HAP-1 (cell line): ENCODE data around the gene ATP23.

Experiments used
- DNase-seq, 2 experiments: peaks; one replicate each; pipeline ENCODE4 v3.0.0-alpha.2; 2016 to 2020; ENCODE audit warnings: low spot score in 2 of 2
- H3K27me3 ChIP-seq: fragments of 250-450 bp; sonication (Bioruptor Pico); 2 replicates; pipeline ENCODE4 v1.5.1; 2020; ENCODE audit warnings: low read depth, mild to moderate bottlenecking, moderate library complexity
- H3K36me3 ChIP-seq: fragments of 250-450 bp; sonication (Bioruptor Pico); replicated peaks from 2 replicates; pipeline ENCODE4 v1.5.1; 2020; ENCODE audit warnings: mild to moderate bottlenecking
- H3K4me1 ChIP-seq: fragments of 250-450 bp; sonication (Bioruptor Pico); 2 replicates; pipeline ENCODE4 v1.5.1; 2020; ENCODE audit warnings: mild to moderate bottlenecking
- H3K4me3 ChIP-seq: fragments of 250-450 bp; sonication (Bioruptor Pico); 2 replicates; pipeline ENCODE4 v1.5.1; 2020; ENCODE audit warnings: mild to moderate bottlenecking, moderate library complexity
- H3K9me3 ChIP-seq: fragments of 250-450 bp; sonication (Bioruptor Pico); 2 replicates; pipeline ENCODE4 v1.5.1; 2020; ENCODE audit warnings: mild to moderate bottlenecking, moderate library complexity
- in situ Hi-C: fragments of 300-500 bp; cut with MboI; formaldehyde crosslinking; loops from 3 replicates; pipeline ENCODE4 v1.14.3; 2020; ENCODE audit warnings: low sequenced_read_pairs, inconsistent platforms, mixed read lengths

ATP23 gene

GRCh38 chr12:57902478-57902969, 38.8 kb upstream of the ATP23 start:
- no peak for DNase-seq
- no peaks in the 10 kb centered on the region for H3K9me3 ChIP-seq
- in situ Hi-C loops: no loop called here
- H3K36me3 ChIP-seq: no peaks in the 10 kb centered on the region
- no peaks in the 10 kb centered on the region for H3K27me3 ChIP-seq
- H3K4me3 ChIP-seq: no peak overlapping the region
- peaks cover 2% of the 10 kb centered on the region; the same call in 1 of the 2 replicates for H3K4me1 ChIP-seq

GRCh38 chr12:57904426-57904825, 36.9 kb upstream of the ATP23 start:
- peaks cover 2% of the 10 kb centered on the region; the same call in 1 of the 2 replicates for H3K4me1 ChIP-seq

GRCh38 chr12:57904848-57905811, 36.2 kb upstream of the ATP23 start:
- H3K4me3 ChIP-seq: no peak overlapping the region
- H3K9me3 ChIP-seq: no peaks in the 10 kb centered on the region
- H3K4me1 ChIP-seq: peaks cover 2% of the 10 kb centered on the region; the same call in 1 of the 2 replicates
- no peaks in the 10 kb centered on the region for H3K36me3 ChIP-seq
- DNase-seq: peak; percentile 86 to 90
- no peaks in the 10 kb centered on the region for H3K27me3 ChIP-seq
- in situ Hi-C loops: loop anchor here (5.0 kb wide), 1 partner anchor 73 kb away; no protein-coding TSS in a partner anchor

More at GRCh38 chr12:57904426-57904825, 36.9 kb upstream of the ATP23 start:
- no peak overlapping the region for H3K4me3 ChIP-seq
- no peaks in the 10 kb centered on the region for H3K27me3 ChIP-seq
- in situ Hi-C loops: no loop called here
- no peaks in the 10 kb centered on the region for H3K9me3 ChIP-seq
- no peaks in the 10 kb centered on the region for H3K36me3 ChIP-seq
- no peak for DNase-seq

- no peaks in the 10 kb centered on the region for H3K9me3 ChIP-seq
- in situ Hi-C loops: loop anchor here (5.0 kb wide), 1 partner anchor 74 kb away; no protein-coding TSS in a partner anchor
- peaks cover 2% of the 10 kb centered on the region; the same call in 1 of the 2 replicates for H3K4me1 ChIP-seq
- DNase-seq: no peak
- no peaks in the 10 kb centered on the region for H3K27me3 ChIP-seq
- H3K4me3 ChIP-seq: no peak overlapping the region
- H3K36me3 ChIP-seq: no peaks in the 10 kb centered on the region
Observed at GRCh38 chr12:57905812-57906475, 35.4 kb upstream of the ATP23 start.

- Histone ChIP-seq H3K4me1 (peaks cover 2% of the 10 kb centered on the region; the same call in 1 of the 2 replicates), H3K4me3 (no peak overlapping the region), H3K27me3 (no peaks in the 10 kb centered on the region), H3K36me3 (no peaks in the 10 kb centered on the region), H3K9me3 (no peaks in the 10 kb centered on the region)
- no peak for DNase-seq
- in situ Hi-C loops: loop anchor here (5.0 kb wide), 1 partner anchor 75 kb away; no protein-coding TSS in a partner anchor
Observed at GRCh38 chr12:57906821-57907220, 34.5 kb upstream of the ATP23 start.

- H3K9me3 ChIP-seq: no peaks in the 10 kb centered on the region
- H3K36me3 ChIP-seq: no peaks in the 10 kb centered on the region
- H3K27me3 ChIP-seq: no peaks in the 10 kb centered on the region
- no peak for DNase-seq
- H3K4me3 ChIP-seq: no peak overlapping the region
- peaks cover 2% of the 10 kb centered on the region; the same call in 1 of the 2 replicates for H3K4me1 ChIP-seq
- in situ Hi-C loops: loop anchor here (5.0 kb wide), 1 partner anchor 75 kb away; no protein-coding TSS in a partner anchor
Observed at GRCh38 chr12:57907281-57907680, 34.1 kb upstream of the ATP23 start.

GRCh38 chr12:57908511-57908910, 32.9 kb upstream of the ATP23 start:
- peaks cover 2% of the 10 kb centered on the region; the same call in 1 of the 2 replicates for H3K4me1 ChIP-seq
- DNase-seq: no peak
- no peaks in the 10 kb centered on the region for H3K27me3 ChIP-seq
- in situ Hi-C loops: loop anchor here (5.0 kb wide), 1 partner anchor 76 kb away; no protein-coding TSS in a partner anchor
- H3K4me3 ChIP-seq: no peak overlapping the region
- H3K9me3 ChIP-seq: no peaks in the 10 kb centered on the region
- H3K36me3 ChIP-seq: no peaks in the 10 kb centered on the region

GRCh38 chr12:57909056-57909455, 32.3 kb upstream of the ATP23 start:
- in situ Hi-C loops: loop anchor here (5.0 kb wide), 1 partner anchor 77 kb away; no protein-coding TSS in a partner anchor
- peaks cover 2% of the 10 kb centered on the region; the same call in 1 of the 2 replicates for H3K4me1 ChIP-seq
- H3K9me3 ChIP-seq: no peaks in the 10 kb centered on the region
- no peak for DNase-seq
- H3K36me3 ChIP-seq: no peaks in the 10 kb centered on the region
- no peak overlapping the region for H3K4me3 ChIP-seq
- no peaks in the 10 kb centered on the region for H3K27me3 ChIP-seq

- in situ Hi-C loops: loop anchor here (5.0 kb wide), 1 partner anchor 77 kb away; no protein-coding TSS in a partner anchor
- H3K4me1 ChIP-seq: peaks cover 2% of the 10 kb centered on the region; the same call in 1 of the 2 replicates
- H3K4me3 ChIP-seq: no peak overlapping the region
- no peak for DNase-seq
- H3K27me3 ChIP-seq: no peaks in the 10 kb centered on the region; the same call in 1 of the 2 replicates
- H3K9me3 ChIP-seq: no peaks in the 10 kb centered on the region
- no peaks in the 10 kb centered on the region for H3K36me3 ChIP-seq
Observed at GRCh38 chr12:57909611-57910010, 31.8 kb upstream of the ATP23 start.

- no peak for DNase-seq
- no peak overlapping the region for H3K4me3 ChIP-seq
- H3K4me1 ChIP-seq: no peaks in the 10 kb centered on the region
- peaks cover 2% of the 10 kb centered on the region; the same call in 1 of the 2 replicates for H3K27me3 ChIP-seq
- in situ Hi-C loops: no loop called here
- no peaks in the 10 kb centered on the region for H3K36me3 ChIP-seq
- H3K9me3 ChIP-seq: no peaks in the 10 kb centered on the region
Observed at GRCh38 chr12:57918147-57918546, 23.2 kb upstream of the ATP23 start.

- H3K9me3 ChIP-seq: no peaks in the 10 kb centered on the region
- no peak for DNase-seq
- no peaks in the 10 kb centered on the region for H3K4me1 ChIP-seq
- H3K27me3 ChIP-seq: no peaks in the 10 kb centered on the region
- in situ Hi-C loops: no loop called here
- no peak overlapping the region for H3K4me3 ChIP-seq
- H3K36me3 ChIP-seq: no peaks in the 10 kb centered on the region
Observed at GRCh38 chr12:57927086-57927485, 14.3 kb upstream of the ATP23 start.

- no peaks in the 10 kb centered on the region for H3K36me3 ChIP-seq
- no peak for DNase-seq
- no peaks in the 10 kb centered on the region for H3K27me3 ChIP-seq
- H3K4me3 ChIP-seq: no peak overlapping the region
- no peaks in the 10 kb centered on the region for H3K9me3 ChIP-seq
- in situ Hi-C loops: no loop called here
- no peaks in the 10 kb centered on the region for H3K4me1 ChIP-seq
Observed at GRCh38 chr12:57929092-57929830, 12.1 kb upstream of the ATP23 start.

- Histone ChIP-seq H3K4me3 (no peak overlapping the region), H3K27me3 (no peaks in the 10 kb centered on the region), H3K36me3 (no peaks in the 10 kb centered on the region), H3K9me3 (no peaks in the 10 kb centered on the region), H3K4me1 (peaks cover 7% of the 10 kb centered on the region)
- no peak for DNase-seq
- in situ Hi-C loops: no loop called here
Observed at GRCh38 chr12:57934819-57935218, 6.5 kb upstream of the ATP23 start.
